Measurements from ENCODE around the gene TWF1.

Gene TWF1

GRCh38 chr12:43806737-43807072 is 588 bp upstream of the TWF1 start:
- peak overlapping the region; percentile 88 for H3K4me3 ChIP-seq (ENCODE audit: low read length)
- TF ChIP-seq CTCF (conservative IDR thresholded peaks at IDR 0.05; ENCODE audit: low read depth, low read length), result no peak
- DNase-seq (ENCODE audit: low read depth), result no peak

GRCh38 chr12:43805149-43805859 is 813 bp downstream of the TWF1 start:
- peak overlapping the region; percentile 88 for H3K4me3 ChIP-seq (ENCODE audit: low read length)
- DNase-seq (ENCODE audit: low read depth), result no peak
- TF ChIP-seq CTCF (conservative IDR thresholded peaks at IDR 0.05; ENCODE audit: low read depth, low read length), result no peak

GRCh38 chr12:43797561-43798217 is 8.4 kb downstream of the TWF1 start:
- no peak overlapping the region for H3K4me3 ChIP-seq (ENCODE audit: low read length)
- no peak for TF ChIP-seq CTCF (conservative IDR thresholded peaks at IDR 0.05; ENCODE audit: low read depth, low read length)
- no peak for DNase-seq (ENCODE audit: low read depth)

GRCh38 chr12:43795716-43796280 is 10.3 kb downstream of the TWF1 start:
- H3K4me3 ChIP-seq (ENCODE audit: low read length), result no peak overlapping the region
- no peak for TF ChIP-seq CTCF (conservative IDR thresholded peaks at IDR 0.05; ENCODE audit: low read depth, low read length)
- DNase-seq (ENCODE audit: low read depth), result no peak

GRCh38 chr12:43789941-43790340 is 16.2 kb downstream of the TWF1 start:
- H3K4me3 ChIP-seq (ENCODE audit: low read length), result no peak overlapping the region
- TF ChIP-seq CTCF (conservative IDR thresholded peaks at IDR 0.05; ENCODE audit: low read depth, low read length), result no peak
- DNase-seq (ENCODE audit: low read depth), result no peak

- DNase-seq (ENCODE audit: low read depth), result no peak
- no peak overlapping the region for H3K4me3 ChIP-seq (ENCODE audit: low read length)
- TF ChIP-seq CTCF (conservative IDR thresholded peaks at IDR 0.05; ENCODE audit: low read depth, low read length), result no peak
Measured at GRCh38 chr12:43786899-43787693, 19.0 kb downstream of the TWF1 start.

Data from retinal pigment epithelial cell (primary cell).